PC-3 (cell line): ENCODE results near the gene HAUS7. TPM values are rescaled to one million over a fixed set of nuclear protein-coding genes. Genes with fewer than 3 reads are reported as not detected.

Source experiments
- ATAC-seq: fragments of 200-7000 bp; cut with Tn5 transposase; 2 replicates; pipeline ENCODE4 v1.9.1; 2020; ENCODE audit warnings: mild to moderate bottlenecking, moderate library complexity
- BruUV-seq: library from RNA; stranded (reverse); fragments of 400-500 nt; replicated peaks from 2 replicates; lab custom pipeline; 2021; lab: Mats Ljungman, UMichigan
- CTCF ChIA-PET: fragments of 300-600 bp; sonication (Branson Sonifier 250); formaldehyde crosslinking; loops from one replicate; lab custom pipeline; 2022; ENCODE audit warnings: antibody characterized with exemption; lab: Charles Lee
- POLR2A ChIA-PET: fragments of 300-600 bp; sonication (Branson Sonifier 250); formaldehyde crosslinking; loops from one replicate; lab custom pipeline; 2022; ENCODE audit warnings: antibody characterized with exemption; ENCODE audit not compliant: unreplicated experiment; lab: Charles Lee
- DNase-seq: peaks from one replicate; pipeline ENCODE4 v3.0.0-alpha.2; 2015
- H2AFZ ChIP-seq: fragments of 300-600 bp; sonication (generic); 2 replicates; pipeline ENCODE4 v1.6.0; 2016; ENCODE audit warnings: antibody characterized with exemption, low read length
- H3F3A ChIP-seq: fragments of 300-600 bp; sonication (generic); one replicate; pipeline ENCODE4 v1.6.0; 2017; ENCODE audit warnings: antibody characterized with exemption, low read length, control low read depth, mild to moderate bottlenecking; ENCODE audit not compliant: unreplicated experiment
- H3K27ac ChIP-seq: fragments of 300-600 bp; sonication (generic); 2 replicates; pipeline ENCODE4 v1.5.1; 2016; ENCODE audit warnings: mild to moderate bottlenecking, low read length
- H3K27me3 ChIP-seq: fragments of 300-600 bp; sonication (generic); 2 replicates; pipeline ENCODE4 v1.6.1; 2016; ENCODE audit warnings: low read length, mixed read lengths
- H3K36me3 ChIP-seq: fragments of 300-600 bp; sonication (generic); 2 replicates; pipeline ENCODE4 v1.6.1; 2016; ENCODE audit warnings: low read depth, mixed run types, low read length, mixed read lengths
- H3K4me1 ChIP-seq: fragments of 300-600 bp; sonication (generic); 2 replicates; pipeline ENCODE4 v1.5.1; 2016; ENCODE audit warnings: low read length; ENCODE audit not compliant: insufficient read depth
- H3K4me2 ChIP-seq: fragments of 300-600 bp; sonication (generic); 2 replicates; pipeline ENCODE4 v1.6.0; 2016; ENCODE audit warnings: low read length
- H3K4me3 ChIP-seq: fragments of 300-600 bp; sonication (generic); 2 replicates; pipeline ENCODE4 v1.5.1; 2016; ENCODE audit warnings: mild to moderate bottlenecking, low read length, mixed read lengths
- H3K79me2 ChIP-seq: fragments of 300-600 bp; sonication (generic); 2 replicates; pipeline ENCODE4 v1.6.1; 2017; ENCODE audit warnings: low read length, mixed read lengths
- H3K9ac ChIP-seq: fragments of 300-600 bp; sonication (generic); 2 replicates; pipeline ENCODE4 v1.6.0; 2016; ENCODE audit warnings: mild to moderate bottlenecking, low read length
- H3K9me2 ChIP-seq: fragments of 300-600 bp; sonication (generic); replicated peaks from 2 replicates; pipeline ENCODE4 v1.6.1; 2016; ENCODE audit warnings: mixed run types, low read length, mixed read lengths
- H3K9me3 ChIP-seq: fragments of 300-600 bp; sonication (generic); 2 replicates; pipeline ENCODE4 v1.6.1; 2016; ENCODE audit warnings: low read length, mixed read lengths
- H4K20me1 ChIP-seq: fragments of 300-600 bp; sonication (generic); 2 replicates; pipeline ENCODE4 v1.6.1; 2016; ENCODE audit warnings: low read length, mixed read lengths
- EZH2 ChIP-seq: fragments of 300-600 bp; sonication (generic); IDR thresholded peaks from one replicate; pipeline ENCODE4 v1.6.1; 2017; ENCODE audit warnings: antibody characterized with exemption, mild to moderate bottlenecking, low read length; ENCODE audit not compliant: unreplicated experiment
- EZH2phosphoT487 ChIP-seq: fragments of 300-600 bp; sonication (generic); IDR thresholded peaks from 2 replicates; pipeline ENCODE4 v1.6.1; 2018; ENCODE audit warnings: mild to moderate bottlenecking, antibody characterized with exemption, low read length, borderline replicate concordance
- intact Hi-C: fragments of 100-400 bp; cut with micrococcal nuclease; formaldehyde crosslinking; loops from 2 replicates; pipeline ENCODE4 v1.9.0; 2023
- total RNA-seq: library from RNA; depleted of rRNA; stranded (reverse); fragments of >200 nt; gene quantifications from 2 replicates; pipeline ENCODE4 v1.2.3, GENCODE V29; 2014
- TF ChIP-seq, protein P1 (sequence below): fragments of 300-600 bp; sonication (generic); conservative IDR thresholded peaks from 2 replicates; pipeline ENCODE4 v1.5.1; 2017; ENCODE audit warnings: antibody characterized with exemption, low read depth, mild to moderate bottlenecking, low read length

HAUS7 gene
- total RNA-seq, 1 experiment from 2014 or later = 46.0 TPM

DNA sequence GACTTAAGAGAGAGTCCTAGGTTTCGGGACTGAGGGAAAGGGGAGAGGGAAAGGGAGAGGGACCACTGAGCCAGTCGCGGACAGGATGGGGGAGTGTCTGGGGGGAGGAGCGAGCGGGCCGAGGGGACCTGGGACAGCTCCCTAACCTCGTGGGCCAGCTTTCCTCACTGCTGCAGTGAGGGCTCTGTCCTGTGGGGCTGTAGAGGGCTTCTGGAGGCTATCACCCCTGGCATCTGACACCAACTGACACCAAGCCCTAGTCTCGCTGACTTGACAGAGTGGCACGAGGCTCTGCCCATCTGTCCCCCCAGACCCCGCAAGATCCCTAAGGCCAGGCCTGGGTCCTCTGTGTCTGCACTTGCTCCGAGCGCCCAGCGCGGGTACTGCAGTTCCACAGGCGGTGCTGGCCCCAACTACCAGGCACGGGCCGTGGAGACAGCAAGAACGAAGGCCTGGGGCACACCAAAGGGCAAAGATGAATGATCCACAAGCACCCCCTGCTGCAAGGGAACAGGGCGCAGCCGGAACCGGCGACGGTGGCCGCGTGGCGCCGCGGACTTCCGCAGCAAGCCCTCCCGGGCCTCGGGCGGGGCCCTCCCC is 465 bp downstream of the HAUS7 start:
- Histone ChIP-seq H3K9ac (peak overlapping the region; percentile 95), H3K9me3 (no peaks in the 10 kb centered on the region), H3K4me2 (peak overlapping the region; percentile 97), H3K9me2 (no peaks in the 10 kb centered on the region), H3K79me2 (peaks cover 27% of the 10 kb centered on the region), H3K4me1 (no peaks in the 10 kb centered on the region; the same call in 1 of the 2 replicates), H3K27ac (no peak overlapping the region), H3K4me3 (peak overlapping the region; percentile 95), H3K36me3 (no peaks in the 10 kb centered on the region), H4K20me1 (no peaks in the 10 kb centered on the region), H2AFZ (peak overlapping the region; percentile 82), H3K27me3 (no peaks in the 10 kb centered on the region), H3F3A (no peaks in the 10 kb centered on the region)
- DNase-seq = peak; percentile 28
- POLR2A ChIA-PET = no interaction called here
- intact Hi-C loops = loop anchor here (2.0 kb wide), 1 partner anchor 37 kb away; no protein-coding TSS in a partner anchor
- TF ChIP-seq, protein P1, sequence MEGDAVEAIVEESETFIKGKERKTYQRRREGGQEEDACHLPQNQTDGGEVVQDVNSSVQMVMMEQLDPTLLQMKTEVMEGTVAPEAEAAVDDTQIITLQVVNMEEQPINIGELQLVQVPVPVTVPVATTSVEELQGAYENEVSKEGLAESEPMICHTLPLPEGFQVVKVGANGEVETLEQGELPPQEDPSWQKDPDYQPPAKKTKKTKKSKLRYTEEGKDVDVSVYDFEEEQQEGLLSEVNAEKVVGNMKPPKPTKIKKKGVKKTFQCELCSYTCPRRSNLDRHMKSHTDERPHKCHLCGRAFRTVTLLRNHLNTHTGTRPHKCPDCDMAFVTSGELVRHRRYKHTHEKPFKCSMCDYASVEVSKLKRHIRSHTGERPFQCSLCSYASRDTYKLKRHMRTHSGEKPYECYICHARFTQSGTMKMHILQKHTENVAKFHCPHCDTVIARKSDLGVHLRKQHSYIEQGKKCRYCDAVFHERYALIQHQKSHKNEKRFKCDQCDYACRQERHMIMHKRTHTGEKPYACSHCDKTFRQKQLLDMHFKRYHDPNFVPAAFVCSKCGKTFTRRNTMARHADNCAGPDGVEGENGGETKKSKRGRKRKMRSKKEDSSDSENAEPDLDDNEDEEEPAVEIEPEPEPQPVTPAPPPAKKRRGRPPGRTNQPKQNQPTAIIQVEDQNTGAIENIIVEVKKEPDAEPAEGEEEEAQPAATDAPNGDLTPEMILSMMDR = no peak
- no peak for TF ChIP-seq EZH2phosphoT487
- no peak for TF ChIP-seq EZH2
- CTCF ChIA-PET = interaction anchor here (0.6 to 1.0 kb wide), 3 partner anchors 9 to 408 kb away, joined by 3 to 25 read pairs (median 4); no protein-coding TSS in a partner anchor
- TSS peak; percentile 52 for BruUV-seq
- peak; percentile 39 for ATAC-seq

DNA sequence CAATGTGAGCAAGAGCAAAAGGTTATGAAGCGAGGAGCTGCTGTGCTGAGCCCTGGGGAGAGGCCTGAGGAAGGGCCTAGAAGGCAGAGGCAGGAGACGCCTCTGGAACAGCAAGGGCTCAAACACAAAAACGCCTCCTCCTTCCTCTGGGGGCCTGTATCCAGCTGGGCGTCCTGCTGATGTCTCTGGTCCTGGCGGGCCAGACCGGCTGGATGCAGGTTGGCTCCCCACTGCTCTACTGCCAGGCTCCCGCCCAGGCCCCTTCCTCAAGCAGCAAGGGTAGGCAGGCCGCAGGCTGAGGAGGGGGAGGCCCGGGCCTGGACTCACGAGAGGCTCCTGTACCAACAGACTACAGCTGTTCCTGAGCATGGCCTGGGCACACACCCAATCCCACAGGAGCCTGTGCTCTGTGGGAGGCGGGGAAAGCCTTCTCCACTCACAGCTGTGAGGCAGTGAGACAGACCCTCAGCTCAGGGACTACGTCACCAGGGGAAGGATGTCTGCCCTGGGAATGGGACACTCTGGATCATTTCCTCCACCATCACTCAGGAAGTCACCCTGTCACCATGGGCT is 2.3 kb downstream of the HAUS7 start:
- Histone ChIP-seq H3K79me2 (peaks cover 27% of the 10 kb centered on the region), H4K20me1 (no peaks in the 10 kb centered on the region), H3K9me2 (no peaks in the 10 kb centered on the region), H3K4me3 (no peak overlapping the region), H3K27ac (no peak overlapping the region), H3K27me3 (no peaks in the 10 kb centered on the region), H3K4me2 (no peak overlapping the region), H3K9me3 (no peaks in the 10 kb centered on the region), H3K36me3 (no peaks in the 10 kb centered on the region), H3F3A (no peaks in the 10 kb centered on the region), H2AFZ (no peak overlapping the region), H3K9ac (no peak overlapping the region), H3K4me1 (no peaks in the 10 kb centered on the region)
- TF ChIP-seq, protein P1 = no peak
- DNase-seq = no peak
- no peak for ATAC-seq
- intact Hi-C loops = no loop called here
- BruUV-seq = no TSS peak
- ChIA-PET CTCF (no interaction called here), POLR2A (no interaction called here)
